Activated CD8-positive, alpha-beta T cell treated with anti-CD3 and anti-CD28 coated beads for 36 hours (primary cell): ENCODE measurements around the gene LPP. TPM values are rescaled to one million over a fixed set of nuclear protein-coding genes. Genes with fewer than 3 reads are reported as not detected.

Experiments used
- ATAC-seq: fragments of 200-7000 bp; cut with Tn5 transposase; one replicate; pipeline ENCODE4 v1.10.0; 2021; ENCODE audit warnings: mild to moderate bottlenecking, moderate library complexity
- CTCF ChIA-PET: fragments of 350-600 bp; sonication (Branson Sonifier 250); formaldehyde crosslinking; loops from one replicate; lab custom pipeline; 2021; ENCODE audit warnings: antibody characterized with exemption; lab: Charles Lee
- POLR2A ChIA-PET: fragments of 350-600 bp; sonication (Branson Sonifier 250); formaldehyde crosslinking; loops from one replicate; lab custom pipeline; 2021; ENCODE audit warnings: antibody characterized with exemption; lab: Charles Lee
- DNase-seq: peaks from one replicate; pipeline ENCODE4 v3.0.0-alpha.2; 2020
- H3K27ac Mint-ChIP-seq: one replicate; pipeline ENCODE4 v1.8.0; 2021; ENCODE audit warnings: mild to moderate bottlenecking, mixed read lengths
- H3K27me3 Mint-ChIP-seq: one replicate; pipeline ENCODE4 v1.8.0; 2021; ENCODE audit warnings: mixed read lengths
- H3K36me3 Mint-ChIP-seq: one replicate; pipeline ENCODE4 v1.8.0; 2021; ENCODE audit warnings: low read depth, mixed read lengths
- H3K4me1 Mint-ChIP-seq: one replicate; pipeline ENCODE4 v1.8.0; 2021; ENCODE audit warnings: low read depth, mixed read lengths
- H3K4me3 Mint-ChIP-seq: one replicate; pipeline ENCODE4 v1.8.0; 2021; ENCODE audit warnings: mild to moderate bottlenecking, moderate library complexity, mixed read lengths
- H3K9me3 Mint-ChIP-seq: one replicate; pipeline ENCODE4 v1.8.0; 2021; ENCODE audit warnings: mixed read lengths
- CTCF ChIP-seq: fragments of 200-600 bp; IDR thresholded peaks from one replicate; pipeline ENCODE4 v1.8.0; 2022; ENCODE audit warnings: antibody characterized with exemption, mild to moderate bottlenecking
- intact Hi-C: fragments of 100-400 bp; cut with micrococcal nuclease; formaldehyde crosslinking; loops from one replicate; pipeline ENCODE4 v1.10.0; 2022
- total RNA-seq, 2 experiments: library from RNA; stranded (reverse); gene quantifications; one replicate each; pipeline ENCODE4 v1.2.3, GENCODE V29; 2021

The LPP gene
- total RNA-seq, 2 experiments from 2014 or later, result 16.4 to 22.6 TPM

- Mint-ChIP-seq H3K27me3 (no peaks in the 10 kb centered on the region), H3K9me3 (no peaks in the 10 kb centered on the region), H3K4me3 (no peak overlapping the region), H3K36me3 (no peaks in the 10 kb centered on the region), H3K4me1 (peaks cover 21% of the 10 kb centered on the region), H3K27ac (no peak overlapping the region)
- ChIA-PET POLR2A (no interaction called here), CTCF (interaction anchor here (1.6 kb wide), 1 partner anchor 18 kb away, joined by 4 read pairs; no protein-coding TSS in a partner anchor)
- intact Hi-C loops, result no loop called here
- no peak for TF ChIP-seq CTCF
- ATAC-seq (no peak), DNase-seq (no peak)
Measured at GRCh38 chr3:188756241-188756640, 602.3 kb downstream of the LPP start.

- CTCF ChIA-PET, result interaction anchor here (3.9 kb wide), 1 partner anchor 11 kb away, joined by 21 read pairs; no protein-coding TSS in a partner anchor
- POLR2A ChIA-PET, result interaction anchor here (0.7 to 0.9 kb wide), 2 partner anchors 156 to 421 kb away, joined by 3 read pairs; no protein-coding TSS in a partner anchor
- TF ChIP-seq CTCF, result no peak
- Mint-ChIP-seq H3K27ac (no peak overlapping the region), H3K4me3 (no peak overlapping the region), H3K9me3 (no peaks in the 10 kb centered on the region), H3K4me1 (no peaks in the 10 kb centered on the region), H3K36me3 (no peaks in the 10 kb centered on the region), H3K27me3 (no peaks in the 10 kb centered on the region)
- DNase-seq (no peak), ATAC-seq (no peak)
- intact Hi-C loops, result no loop called here
Measured at GRCh38 chr3:188759336-188760005, 605.5 kb downstream of the LPP start.

GRCh38 chr3:188760408-188760807, 606.5 kb downstream of the LPP start:
- intact Hi-C loops, result no loop called here
- ATAC-seq, result no peak
- Mint-ChIP-seq H3K4me3 (no peak overlapping the region), H3K4me1 (no peaks in the 10 kb centered on the region), H3K27ac (no peak overlapping the region), H3K36me3 (no peaks in the 10 kb centered on the region), H3K27me3 (no peaks in the 10 kb centered on the region), H3K9me3 (no peaks in the 10 kb centered on the region)
- POLR2A ChIA-PET, result interaction anchor here (0.9 kb wide), 1 partner anchor 420 kb away, joined by 3 read pairs; no protein-coding TSS in a partner anchor
- no peak for TF ChIP-seq CTCF
- no peak for DNase-seq
- CTCF ChIA-PET, result interaction anchor here (3.9 kb wide), 1 partner anchor 12 kb away, joined by 21 read pairs; no protein-coding TSS in a partner anchor

- Mint-ChIP-seq H3K27ac (no peak overlapping the region), H3K36me3 (no peaks in the 10 kb centered on the region), H3K4me1 (no peaks in the 10 kb centered on the region), H3K4me3 (no peak overlapping the region), H3K9me3 (no peaks in the 10 kb centered on the region), H3K27me3 (no peaks in the 10 kb centered on the region)
- ChIA-PET CTCF (no interaction called here), POLR2A (no interaction called here)
- DNase-seq, result no peak
- no peak for ATAC-seq
- intact Hi-C loops, result no loop called here
- no peak for TF ChIP-seq CTCF
Measured at GRCh38 chr3:188761439-188761838, 607.5 kb downstream of the LPP start.

GRCh38 chr3:188761964-188762363, 608.0 kb downstream of the LPP start:
- Mint-ChIP-seq H3K4me3 (no peak overlapping the region), H3K27me3 (no peaks in the 10 kb centered on the region), H3K9me3 (no peaks in the 10 kb centered on the region), H3K4me1 (no peaks in the 10 kb centered on the region), H3K36me3 (no peaks in the 10 kb centered on the region), H3K27ac (no peak overlapping the region)
- ChIA-PET POLR2A (no interaction called here), CTCF (no interaction called here)
- ATAC-seq (no peak), DNase-seq (no peak)
- TF ChIP-seq CTCF, result no peak
- intact Hi-C loops, result no loop called here
